Esophagus squamous epithelium (tissue), 4 donors: ENCODE measurements around the gene C6orf52.

Source experiments
- CTCF ChIP-seq, 6 experiments: fragments of 450-650 bp in 4 of 6; fragments of 200-600 bp in 2 of 6; sonication (generic) in 2 of 6; IDR thresholded peaks; one replicate each; pipeline ENCODE4 v1.5.1; 2016 to 2019; ENCODE audit warnings: antibody characterized with exemption in 6 of 6, mild to moderate bottlenecking in 4 of 6, moderate library complexity in 4 of 6
- POLR2A ChIP-seq, 4 donors: fragments of 450-650 bp; IDR thresholded peaks; one replicate each; pipeline ENCODE4 v1.6.1; 2017; ENCODE audit warnings: antibody characterized with exemption in 4 of 4, mild to moderate bottlenecking in 4 of 4, moderate library complexity in 3 of 4

GRCh38 chr6:10684618-10685017, 9.8 kb downstream of the C6orf52 start:
- TF ChIP-seq CTCF (IDR thresholded peaks at IDR 0.05) (no peak), POLR2A (IDR thresholded peaks at IDR 0.05) (no peak)
